HEK293 (cell line): Measurements from ENCODE around the gene FEM1A.
"Not testable (repeated sequence)": the region's sequence is repeated elsewhere in the genome, so short reads cannot be mapped to it uniquely, and the experiment has no call there.

Source experiments
- CTCF ChIA-PET: fragments of 350-600 bp; formaldehyde crosslinking; extraction: SDS; loops from one replicate; lab custom pipeline; 2021; ENCODE audit warnings: antibody characterized with exemption; lab: Yijun Ruan, JAX
- POLR2A ChIA-PET: fragments of 300-600 bp; formaldehyde crosslinking; extraction: SDS; loops from one replicate; lab custom pipeline; 2020; ENCODE audit warnings: antibody characterized with exemption, inconsistent platforms; lab: Yijun Ruan, JAX
- H3K27ac ChIP-seq: fragments of 200-500 bp; sonication (Bioruptor generic); 2 replicates; pipeline ENCODE4 v1.5.1; 2014; ENCODE audit warnings: low read depth, low read length, control low read depth, inconsistent platforms; ENCODE audit errors: extremely low read depth
- H3K36me3 ChIP-seq, 2 experiments: fragments of 200-500 bp in 1 of 2; sonication (Bioruptor generic) in 1 of 2; 1 replicate in 1 of 2; 2 replicates in 1 of 2; pipeline ENCODE4 v1.5.1; 2014 to 2017; ENCODE audit warnings: inconsistent platforms in 2 of 2, low read length in 2 of 2; ENCODE audit not compliant: control insufficient read depth in 2 of 2, insufficient read depth in 1 of 2
- H3K4me1 ChIP-seq: fragments of 200-500 bp; sonication (Bioruptor generic); 2 replicates; pipeline ENCODE4 v1.5.1; 2014; ENCODE audit warnings: mild to moderate bottlenecking, low read length, inconsistent platforms; ENCODE audit not compliant: control insufficient read depth, insufficient read depth
- H3K4me3 ChIP-seq: 2 replicates; pipeline ENCODE4 v1.5.1; 2011; ENCODE audit warnings: low read depth, mild to moderate bottlenecking, control low read depth, low read length, moderate library complexity
- H3K9me3 ChIP-seq: fragments of 200-500 bp; sonication (Bioruptor generic); 2 replicates; pipeline ENCODE4 v1.5.1; 2014; ENCODE audit warnings: low read depth, low read length, inconsistent platforms; ENCODE audit not compliant: control insufficient read depth, insufficient read depth
- EGR2 ChIP-seq: fragments of 450-650 bp; formaldehyde crosslinking; IDR thresholded peaks from 2 replicates; pipeline ENCODE4 v1.5.1; 2016; ENCODE audit warnings: low read depth, missing biosample characterization, missing genetic modification characterization
- ELK4 ChIP-seq: IDR thresholded peaks from 2 replicates; pipeline ENCODE4 v1.6.1; 2011; ENCODE audit warnings: mild to moderate bottlenecking, low read depth, low read length, borderline replicate concordance
- PATZ1 ChIP-seq: fragments of 450-650 bp; formaldehyde crosslinking; IDR thresholded peaks from 2 replicates; pipeline ENCODE4 v1.5.1; 2016; ENCODE audit warnings: missing biosample characterization, missing genetic modification characterization
- SP3 ChIP-seq: fragments of 450-650 bp; formaldehyde crosslinking; IDR thresholded peaks from 2 replicates; pipeline ENCODE4 v1.5.1; 2016; ENCODE audit warnings: missing biosample characterization, missing genetic modification characterization
- YY1 ChIP-seq: fragments of 450-650 bp; formaldehyde crosslinking; IDR thresholded peaks from 2 replicates; pipeline ENCODE4 v1.5.1; 2018; ENCODE audit warnings: missing biosample characterization, missing genetic modification characterization
- ZFHX2 ChIP-seq: fragments of 450-650 bp; formaldehyde crosslinking; conservative IDR thresholded peaks from 2 replicates; pipeline ENCODE4 v1.5.1; 2016; ENCODE audit warnings: missing biosample characterization, missing genetic modification characterization
- ZNF112 ChIP-seq: fragments of 450-650 bp; formaldehyde crosslinking; IDR thresholded peaks from 2 replicates; pipeline ENCODE4 v1.5.0; 2017; ENCODE audit warnings: missing biosample characterization, missing genetic modification characterization
- ZNF239 ChIP-seq: fragments of 450-650 bp; formaldehyde crosslinking; IDR thresholded peaks from 2 replicates; pipeline ENCODE4 v1.5.1; 2016; ENCODE audit warnings: missing biosample characterization, missing genetic modification characterization
- ZNF398 ChIP-seq: fragments of 450-650 bp; formaldehyde crosslinking; IDR thresholded peaks from 2 replicates; pipeline ENCODE4 v1.5.1; 2017; ENCODE audit warnings: missing biosample characterization, missing genetic modification characterization
- ZNF449 ChIP-seq: fragments of 450-650 bp; formaldehyde crosslinking; IDR thresholded peaks from 2 replicates; pipeline ENCODE4 v1.5.1; 2017; ENCODE audit warnings: missing biosample characterization, mild to moderate bottlenecking, missing genetic modification characterization, moderate library complexity
- ZNF521 ChIP-seq: fragments of 450-650 bp; formaldehyde crosslinking; IDR thresholded peaks from 2 replicates; pipeline ENCODE4 v1.5.1; 2017; ENCODE audit warnings: missing biosample characterization, mild to moderate bottlenecking, missing genetic modification characterization
- ZNF555 ChIP-seq: fragments of 450-650 bp; formaldehyde crosslinking; conservative IDR thresholded peaks from 2 replicates; pipeline ENCODE4 v1.5.1; 2017; ENCODE audit warnings: missing biosample characterization, mild to moderate bottlenecking, missing genetic modification characterization, inconsistent platforms
- ZNF776 ChIP-seq: fragments of 450-650 bp; formaldehyde crosslinking; IDR thresholded peaks from 2 replicates; pipeline ENCODE4 v1.5.0; 2017; ENCODE audit warnings: missing biosample characterization, missing genetic modification characterization, borderline replicate concordance

The FEM1A gene

GRCh38 chr19:4781801-4782200 is 9.7 kb upstream of the FEM1A start:
- no peaks in the 10 kb centered on the region for H3K4me1 ChIP-seq
- TF ChIP-seq SP3 (tag by site-specific recombination) (no peak), ZNF521 (no peak), ZNF449 (no peak), ZNF776 (no peak), ZNF239 (tag by site-specific recombination) (no peak), ZNF555 (no peak), PATZ1 (tag by site-specific recombination) (no peak), ELK4 (no peak), YY1 (no peak)
- no peak overlapping the region for H3K4me3 ChIP-seq
- H3K27ac ChIP-seq, result no peak overlapping the region
- ChIA-PET CTCF (interaction anchor here (1.0 to 1.4 kb wide), 5 partner anchors 9 to 49 kb away, joined by 4 to 14 read pairs (median 5); partner anchors contain the start of gene FEM1A), POLR2A (no interaction called here)
- H3K9me3 ChIP-seq, result no peaks in the 10 kb centered on the region
- no peaks in the 10 kb centered on the region for H3K36me3 ChIP-seq

- H3K27ac ChIP-seq, H3K4me3 ChIP-seq, POLR2A ChIA-PET, H3K4me1 ChIP-seq, H3K9me3 ChIP-seq, H3K36me3 ChIP-seq: not testable (repeated sequence)
- CTCF ChIA-PET, result interaction anchor here (8.6 kb wide), 1 partner anchor 55 kb away, joined by 154 read pairs; no protein-coding TSS in a partner anchor
- TF ChIP-seq ZNF398 (0 out of 2 replicates have a peak, but pooled peaks have one; percentile 34), ZNF112 (tag by site-specific recombination) (peak; percentile 84), EGR2 (tag by site-specific recombination) (peak; percentile 31; the same call in 1 of the 2 replicates), ZFHX2 (tag by site-specific recombination) (0 out of 2 replicates have a peak, but pooled peaks have one; percentile 15)
Observed at GRCh38 chr19:4786412-4787016, 5.0 kb upstream of the FEM1A start.
